22Rv1 (cell line): ENCODE results near the gene FOXI3.

ENCODE experiments used
- H3K27ac ChIP-seq: fragments of 450-650 bp; 2 replicates; pipeline ENCODE4 v1.5.1; 2017
- ZFX ChIP-seq: fragments of 450-650 bp; IDR thresholded peaks from 2 replicates; pipeline ENCODE4 v1.6.1; 2017; ENCODE audit warnings: antibody characterized with exemption, borderline replicate concordance
- TF ChIP-seq, protein P1 (sequence below): fragments of 450-650 bp; IDR thresholded peaks from 2 replicates; pipeline ENCODE4 v1.5.1; 2017; ENCODE audit warnings: mild to moderate bottlenecking

The FOXI3 gene

DNA sequence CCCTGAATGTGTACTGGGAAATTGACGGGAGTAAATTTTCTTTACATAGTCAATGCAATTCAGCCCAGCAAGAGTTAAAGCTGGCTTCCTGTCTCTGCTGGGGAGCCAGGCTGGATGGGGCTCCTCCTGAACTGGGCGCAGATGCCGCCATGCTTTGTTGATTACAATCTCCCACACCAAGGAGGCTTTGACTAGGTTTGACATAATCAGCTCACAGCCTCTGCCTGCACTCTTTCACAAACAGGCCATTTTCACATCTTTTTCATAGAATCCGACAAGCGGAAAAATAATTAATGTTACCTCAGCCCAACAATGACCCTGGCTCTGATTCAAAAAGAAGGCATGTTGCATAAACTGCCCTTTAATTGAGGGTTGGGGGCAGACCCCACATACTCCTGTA lies 54.3 kb downstream of the FOXI3 start:
- no peak for TF ChIP-seq ZFX
- TF ChIP-seq, protein P1, sequence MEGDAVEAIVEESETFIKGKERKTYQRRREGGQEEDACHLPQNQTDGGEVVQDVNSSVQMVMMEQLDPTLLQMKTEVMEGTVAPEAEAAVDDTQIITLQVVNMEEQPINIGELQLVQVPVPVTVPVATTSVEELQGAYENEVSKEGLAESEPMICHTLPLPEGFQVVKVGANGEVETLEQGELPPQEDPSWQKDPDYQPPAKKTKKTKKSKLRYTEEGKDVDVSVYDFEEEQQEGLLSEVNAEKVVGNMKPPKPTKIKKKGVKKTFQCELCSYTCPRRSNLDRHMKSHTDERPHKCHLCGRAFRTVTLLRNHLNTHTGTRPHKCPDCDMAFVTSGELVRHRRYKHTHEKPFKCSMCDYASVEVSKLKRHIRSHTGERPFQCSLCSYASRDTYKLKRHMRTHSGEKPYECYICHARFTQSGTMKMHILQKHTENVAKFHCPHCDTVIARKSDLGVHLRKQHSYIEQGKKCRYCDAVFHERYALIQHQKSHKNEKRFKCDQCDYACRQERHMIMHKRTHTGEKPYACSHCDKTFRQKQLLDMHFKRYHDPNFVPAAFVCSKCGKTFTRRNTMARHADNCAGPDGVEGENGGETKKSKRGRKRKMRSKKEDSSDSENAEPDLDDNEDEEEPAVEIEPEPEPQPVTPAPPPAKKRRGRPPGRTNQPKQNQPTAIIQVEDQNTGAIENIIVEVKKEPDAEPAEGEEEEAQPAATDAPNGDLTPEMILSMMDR: no peak
- no peak overlapping the region for H3K27ac ChIP-seq
